BLaER1 treated with 17β-estradiol and CSF1 and Interleukin-3, amounts not matched to agents 10 nM and 100 nM (cell line): ENCODE data around the gene STX8.
A peak's percentile ranks its signal among the peaks of the same experiment; 100 is the strongest.

Experiments
- H3K27ac ChIP-seq, 11 experiments: shearing (Covaris generic); formaldehyde crosslinking; 2 replicates each; pipeline ENCODE4 v1.8.1; 2022
- H3K27me3 ChIP-seq, 11 experiments: shearing (Covaris generic); formaldehyde crosslinking; 2 replicates each; pipeline ENCODE4 v1.8.1; 2022
- H3K36me3 ChIP-seq, 11 experiments: shearing (Covaris generic); formaldehyde crosslinking; 2 replicates each; pipeline ENCODE4 v1.8.1; 2022
- H3K4me1 ChIP-seq, 10 experiments: shearing (Covaris generic); formaldehyde crosslinking; 2 replicates each; pipeline ENCODE4 v1.8.1; 2022
- H3K4me2 ChIP-seq, 11 experiments: shearing (Covaris generic); formaldehyde crosslinking; 2 replicates each; pipeline ENCODE4 v1.8.1; 2022
- H3K4me3 ChIP-seq, 10 experiments: shearing (Covaris generic); formaldehyde crosslinking; 2 replicates each; pipeline ENCODE4 v1.8.1; 2022
- H3K9ac ChIP-seq, 11 experiments: shearing (Covaris generic); formaldehyde crosslinking; 2 replicates each; pipeline ENCODE4 v1.8.1; 2022
- H3K9me3 ChIP-seq, 11 experiments: shearing (Covaris generic); formaldehyde crosslinking; replicated peaks in 1 of 11; 2 replicates each; pipeline ENCODE4 v1.8.1; 2022
- H4K20me1 ChIP-seq, 11 experiments: shearing (Covaris generic); formaldehyde crosslinking; 2 replicates each; pipeline ENCODE4 v1.8.1; 2022
- Cebpa-rat ChIP-seq, 11 experiments: shearing (Covaris generic); IDR thresholded peaks; 2 replicates each; pipeline ENCODE4 v1.8.1; 2022

STX8 gene

DNA sequence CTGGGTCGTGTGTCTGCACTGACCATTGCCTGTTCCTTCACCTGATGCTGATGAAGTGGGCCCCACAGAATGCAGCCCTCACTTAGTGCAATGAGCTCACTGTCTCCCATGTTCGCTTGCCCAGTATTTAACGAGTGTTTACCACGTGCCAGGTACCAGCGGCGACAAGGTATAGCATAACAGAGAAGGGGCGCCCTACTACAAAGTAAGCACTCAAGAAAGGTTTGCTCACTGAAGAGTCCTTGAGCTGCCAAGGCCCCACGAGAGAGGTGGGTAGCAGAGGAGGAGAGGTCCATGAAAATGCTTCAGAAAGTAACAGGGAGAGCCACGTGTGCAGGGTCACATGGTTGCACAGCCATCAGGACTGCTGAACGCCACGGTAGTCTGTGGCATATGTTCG is 324.3 kb downstream of the STX8 start:
- TF ChIP-seq Cebpa-rat (IDR thresholded peaks at IDR 0.05) = no peak
- peaks cover 0 to 6% (median 0%) of the 10 kb centered on the region in 11 experiments; a peak in 6 of 22 replicates for H3K27me3 ChIP-seq
- peak overlapping the region in 4 of 11 experiments; percentile 5 to 26 (median 19); a peak in 5 of 22 replicates for H3K4me2 ChIP-seq
- no peak overlapping the region for H3K4me3 ChIP-seq
- peaks cover 0 to 34% (median 8%) of the 10 kb centered on the region in 11 experiments; a peak in 8 of 22 replicates for H3K36me3 ChIP-seq
- no peak overlapping the region for H3K27ac ChIP-seq
- peaks cover 5 to 38% (median 12%) of the 10 kb centered on the region in 10 experiments; a peak in 18 of 20 replicates for H3K4me1 ChIP-seq
- peaks cover 4 to 45% (median 12%) of the 10 kb centered on the region in 11 experiments; a peak in 17 of 22 replicates for H4K20me1 ChIP-seq
- no peaks in the 10 kb centered on the region for H3K9me3 ChIP-seq
- H3K9ac ChIP-seq = no peak overlapping the region

DNA sequence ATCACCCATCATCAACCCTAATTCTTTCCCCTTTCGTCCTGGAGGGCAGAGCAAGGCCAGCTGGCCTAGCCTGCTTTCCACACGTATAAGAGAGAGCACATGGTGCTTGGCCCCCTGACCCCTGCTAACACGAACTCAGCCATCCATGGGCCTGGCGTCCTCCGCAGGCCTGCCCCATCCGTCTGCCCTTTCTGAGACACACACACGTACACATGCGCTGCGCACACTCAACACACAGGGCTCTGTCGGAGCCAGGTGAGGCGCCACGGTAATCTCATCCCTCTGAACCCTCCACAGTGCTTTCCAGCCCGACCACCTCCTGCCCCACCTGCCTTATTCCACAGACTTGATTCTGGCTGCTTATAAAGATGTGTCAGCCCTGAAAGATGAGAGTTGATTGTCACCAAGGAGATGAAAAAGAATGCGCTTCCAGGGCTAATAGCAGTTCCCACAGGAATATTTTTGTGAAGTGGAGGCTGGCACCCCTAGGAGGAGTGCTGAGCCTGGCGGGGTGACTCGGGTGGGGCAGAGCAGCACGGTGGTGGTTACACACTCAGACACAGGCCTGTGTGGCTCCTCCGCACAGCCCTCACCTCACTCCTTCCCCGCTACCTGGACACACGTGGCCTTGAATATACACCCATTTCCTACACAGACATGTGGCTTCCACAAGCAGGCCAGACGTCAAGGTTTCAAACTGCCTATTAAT is 326.2 kb downstream of the STX8 start:
- H3K27ac ChIP-seq = no peak overlapping the region
- TF ChIP-seq Cebpa-rat (IDR thresholded peaks at IDR 0.05) = no peak
- H3K36me3 ChIP-seq = peaks cover 0 to 34% (median 8%) of the 10 kb centered on the region in 11 experiments; a peak in 8 of 22 replicates
- peaks cover 0 to 55% (median 5%) of the 10 kb centered on the region in 11 experiments; a peak in 11 of 22 replicates for H4K20me1 ChIP-seq
- no peak overlapping the region for H3K4me3 ChIP-seq
- no peaks in the 10 kb centered on the region for H3K27me3 ChIP-seq
- no peak overlapping the region for H3K9ac ChIP-seq
- peaks cover 4 to 27% (median 7%) of the 10 kb centered on the region in 10 experiments; a peak in 12 of 20 replicates for H3K4me1 ChIP-seq
- H3K9me3 ChIP-seq = no peaks in the 10 kb centered on the region
- H3K4me2 ChIP-seq = no peak overlapping the region

DNA sequence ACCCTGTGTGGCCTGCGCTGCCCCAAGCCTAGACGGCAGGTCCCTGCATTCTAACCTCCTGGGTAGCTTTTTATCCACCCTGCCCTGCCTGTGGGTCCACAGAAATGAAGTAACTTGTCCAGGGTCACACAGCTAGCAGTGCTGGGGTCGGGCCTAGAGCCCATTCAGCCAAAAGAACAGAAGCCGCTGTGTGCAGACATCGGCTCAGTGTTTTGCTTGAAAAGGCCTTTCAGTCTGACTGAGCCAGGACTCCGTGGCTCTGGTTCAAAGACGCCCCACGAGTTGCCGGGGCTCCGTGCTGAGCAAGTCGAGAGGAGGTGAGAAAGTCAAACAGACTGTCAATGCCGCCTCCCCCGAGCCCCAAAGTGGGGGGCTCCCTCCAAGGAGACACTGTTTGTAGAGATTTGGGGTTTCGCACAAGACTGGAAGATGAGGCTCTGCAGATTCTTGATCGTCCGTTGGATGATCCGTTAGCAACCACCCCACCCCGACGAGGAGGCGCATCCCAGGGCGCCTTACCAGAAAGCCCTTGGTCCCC is 328.1 kb downstream of the STX8 start:
- Histone ChIP-seq H3K36me3 (peaks cover 0 to 34% (median 8%) of the 10 kb centered on the region in 11 experiments; a peak in 8 of 22 replicates), H3K27ac (no peak overlapping the region), H3K27me3 (no peaks in the 10 kb centered on the region), H3K9ac (no peak overlapping the region), H3K4me2 (no peak overlapping the region), H3K9me3 (no peaks in the 10 kb centered on the region), H3K4me1 (peaks cover 0 to 13% (median 6%) of the 10 kb centered on the region in 10 experiments; a peak in 8 of 20 replicates), H3K4me3 (no peak overlapping the region), H4K20me1 (peaks cover 0 to 70% (median 5%) of the 10 kb centered on the region in 11 experiments; a peak in 12 of 22 replicates)
- TF ChIP-seq Cebpa-rat (IDR thresholded peaks at IDR 0.05) = no peak

DNA sequence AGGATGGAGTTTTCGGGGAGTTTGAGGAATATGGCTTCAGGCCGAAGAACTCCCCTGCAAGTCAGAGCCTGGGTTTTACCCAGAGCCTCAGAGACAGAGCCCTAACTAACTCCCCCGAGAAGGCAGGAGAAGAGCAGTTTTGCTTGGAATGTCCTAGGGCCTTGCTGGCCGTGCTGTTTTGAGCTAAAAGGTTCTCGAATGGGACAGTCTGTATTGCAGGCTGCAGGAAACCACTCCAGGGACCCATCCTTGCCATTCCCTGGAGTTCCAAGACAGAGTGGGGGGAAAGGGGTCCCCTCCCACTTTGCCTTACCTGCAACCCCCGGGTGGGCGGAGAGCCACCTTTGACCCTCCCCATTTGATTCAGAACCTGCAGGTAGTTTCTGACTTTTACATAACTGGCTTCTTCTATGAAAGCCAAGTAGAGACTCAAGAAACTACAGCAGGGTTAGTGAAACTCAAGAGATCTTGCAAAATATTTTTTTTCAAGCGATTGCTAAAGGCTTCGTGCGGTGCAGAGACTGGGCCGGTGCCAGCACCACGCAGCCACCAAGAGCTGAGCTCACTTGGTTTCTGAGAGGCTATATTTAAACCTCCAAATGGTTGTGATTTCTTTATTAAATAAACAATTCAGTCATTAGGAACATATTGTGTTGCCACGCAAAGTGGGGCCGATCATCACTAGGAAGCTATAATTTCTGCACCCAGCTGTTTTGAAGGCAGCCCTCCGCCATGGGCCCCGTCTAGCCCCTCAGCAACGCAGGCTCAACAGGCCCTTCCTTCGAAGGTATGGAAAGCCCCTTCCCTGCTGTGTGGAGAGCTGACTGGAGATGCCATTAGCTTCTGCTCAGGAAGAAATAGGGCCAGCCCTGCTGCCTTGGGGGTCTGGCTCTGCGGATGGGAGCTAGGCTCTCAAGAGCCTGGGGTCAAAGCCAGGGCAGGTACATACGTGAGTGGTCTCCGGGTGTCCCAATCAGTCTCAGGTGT is 331.3 kb downstream of the STX8 start:
- peaks cover 0 to 24% (median 8%) of the 10 kb centered on the region in 11 experiments; a peak in 8 of 22 replicates for H3K36me3 ChIP-seq
- H3K27ac ChIP-seq = no peak overlapping the region
- H3K27me3 ChIP-seq = peaks cover 11 to 20% (median 17%) of the 10 kb centered on the region in 11 experiments
- H3K4me1 ChIP-seq = peaks cover 3 to 29% (median 18%) of the 10 kb centered on the region in 10 experiments
- no peak overlapping the region for H3K9ac ChIP-seq
- no peaks in the 10 kb centered on the region for H3K9me3 ChIP-seq
- H3K4me3 ChIP-seq = no peak overlapping the region
- H3K4me2 ChIP-seq = no peak overlapping the region
- peaks cover 0 to 81% (median 19%) of the 10 kb centered on the region in 11 experiments; a peak in 19 of 22 replicates for H4K20me1 ChIP-seq
- no peak for TF ChIP-seq Cebpa-rat (IDR thresholded peaks at IDR 0.05)

DNA sequence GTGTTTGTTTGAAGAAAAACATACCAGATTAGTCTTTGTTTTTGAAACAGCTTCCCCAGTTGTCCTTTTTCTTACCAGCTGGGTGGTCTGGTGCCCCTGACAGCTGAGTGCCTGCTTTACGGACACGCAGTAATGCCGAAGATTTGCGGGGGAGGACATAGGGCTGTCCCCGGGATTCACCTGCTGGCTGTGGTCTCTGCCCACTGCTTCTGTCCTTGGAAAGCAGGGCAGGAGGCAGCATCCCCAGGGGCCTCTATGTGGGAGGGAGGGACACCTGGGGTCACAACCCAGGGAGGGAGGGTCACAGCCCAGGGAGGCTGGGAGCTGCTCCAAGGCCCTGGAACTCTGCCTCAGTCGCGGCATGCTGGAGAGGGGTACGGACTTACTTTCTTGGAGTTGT is 332.6 kb downstream of the STX8 start:
- Histone ChIP-seq H3K4me1 (peaks cover 17 to 43% (median 31%) of the 10 kb centered on the region in 10 experiments), H3K4me2 (no peak overlapping the region), H3K27ac (no peak overlapping the region), H3K4me3 (no peak overlapping the region), H4K20me1 (peaks cover 0 to 82% (median 31%) of the 10 kb centered on the region in 11 experiments; a peak in 19 of 22 replicates), H3K9me3 (no peaks in the 10 kb centered on the region), H3K36me3 (peaks cover 0 to 11% (median 0%) of the 10 kb centered on the region in 11 experiments; a peak in 4 of 22 replicates), H3K27me3 (peaks cover 24 to 33% (median 30%) of the 10 kb centered on the region in 11 experiments), H3K9ac (no peak overlapping the region)
- TF ChIP-seq Cebpa-rat (IDR thresholded peaks at IDR 0.05) = no peak

DNA sequence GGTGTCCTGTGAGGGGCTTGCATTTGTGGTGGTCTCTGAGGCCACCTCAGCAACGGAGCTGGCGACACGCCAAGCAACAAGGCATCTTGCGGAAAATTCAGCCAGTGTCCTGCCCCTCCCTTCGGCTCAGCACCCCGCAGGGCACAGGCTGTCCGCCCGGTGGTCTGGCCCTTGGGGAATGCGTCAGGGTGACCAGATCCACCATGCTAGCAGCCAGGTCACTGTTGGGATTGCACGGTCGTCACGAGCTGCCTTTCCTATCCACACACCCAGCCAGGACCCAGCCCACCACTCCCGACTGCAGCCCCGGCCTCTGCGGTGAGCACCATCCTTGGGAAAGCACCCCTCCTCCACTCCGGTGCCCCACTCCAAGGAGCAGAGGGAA is 333.1 kb downstream of the STX8 start:
- peaks cover 29 to 38% (median 35%) of the 10 kb centered on the region in 11 experiments for H3K27me3 ChIP-seq
- H4K20me1 ChIP-seq = peaks cover 0 to 82% (median 36%) of the 10 kb centered on the region in 11 experiments; a peak in 19 of 22 replicates
- H3K27ac ChIP-seq = no peak overlapping the region
- peaks cover 0 to 6% (median 0%) of the 10 kb centered on the region in 11 experiments; a peak in 3 of 22 replicates for H3K36me3 ChIP-seq
- TF ChIP-seq Cebpa-rat (IDR thresholded peaks at IDR 0.05) = no peak
- no peak overlapping the region for H3K4me2 ChIP-seq
- no peak overlapping the region for H3K9ac ChIP-seq
- peaks cover 19 to 47% (median 36%) of the 10 kb centered on the region in 10 experiments for H3K4me1 ChIP-seq
- no peaks in the 10 kb centered on the region for H3K9me3 ChIP-seq
- H3K4me3 ChIP-seq = no peak overlapping the region

DNA sequence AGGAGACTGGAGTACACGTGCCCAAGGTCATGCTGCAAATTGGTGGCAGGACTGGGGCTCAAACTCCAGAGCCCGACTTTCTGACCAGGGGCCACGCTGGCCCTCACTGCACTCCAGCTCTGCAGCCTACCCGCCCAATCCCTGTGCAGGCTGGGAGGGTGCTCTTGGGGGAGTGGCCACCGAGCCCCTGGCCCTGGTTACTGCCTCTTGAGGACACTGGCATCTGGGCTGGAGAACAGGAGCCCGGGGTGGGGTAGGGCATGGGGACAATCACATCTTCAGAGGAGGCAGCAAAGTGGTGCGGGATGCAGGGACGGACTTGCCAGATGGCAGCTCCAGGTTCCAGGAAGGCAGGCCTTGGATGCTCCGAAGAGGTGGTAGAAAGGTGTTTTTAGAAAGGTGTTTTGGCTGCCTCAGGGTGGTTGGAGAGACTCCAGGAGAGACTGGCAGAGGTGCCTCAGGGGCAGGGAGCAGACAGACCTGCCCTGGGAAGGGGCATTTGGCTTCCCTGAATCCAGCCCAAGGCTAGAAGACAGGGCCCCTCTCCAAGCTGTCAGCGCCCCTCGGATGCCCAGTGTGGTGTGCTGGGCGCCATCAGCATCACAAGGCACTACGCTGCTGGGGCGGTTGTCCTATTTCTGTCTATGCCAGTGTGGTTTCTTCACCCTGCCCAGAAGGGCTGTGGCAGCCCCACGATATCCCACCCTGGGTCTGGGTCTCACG is 333.7 kb downstream of the STX8 start:
- H3K27ac ChIP-seq = no peak overlapping the region
- H3K4me1 ChIP-seq = peaks cover 19 to 53% (median 40%) of the 10 kb centered on the region in 10 experiments
- no peak overlapping the region for H3K9ac ChIP-seq
- H3K36me3 ChIP-seq = peaks cover 0 to under 1% (median 0%) of the 10 kb centered on the region in 11 experiments; a peak in 1 of 22 replicates
- H3K4me3 ChIP-seq = no peak overlapping the region
- H3K4me2 ChIP-seq = peak overlapping the region in 6 of 11 experiments; percentile 83 to 95 (median 92); a peak in 5 of 22 replicates
- peaks cover 0 to 82% (median 42%) of the 10 kb centered on the region in 11 experiments; a peak in 19 of 22 replicates for H4K20me1 ChIP-seq
- H3K9me3 ChIP-seq = no peaks in the 10 kb centered on the region
- no peak for TF ChIP-seq Cebpa-rat (IDR thresholded peaks at IDR 0.05)
- H3K27me3 ChIP-seq = peaks cover 35 to 44% (median 41%) of the 10 kb centered on the region in 11 experiments

DNA sequence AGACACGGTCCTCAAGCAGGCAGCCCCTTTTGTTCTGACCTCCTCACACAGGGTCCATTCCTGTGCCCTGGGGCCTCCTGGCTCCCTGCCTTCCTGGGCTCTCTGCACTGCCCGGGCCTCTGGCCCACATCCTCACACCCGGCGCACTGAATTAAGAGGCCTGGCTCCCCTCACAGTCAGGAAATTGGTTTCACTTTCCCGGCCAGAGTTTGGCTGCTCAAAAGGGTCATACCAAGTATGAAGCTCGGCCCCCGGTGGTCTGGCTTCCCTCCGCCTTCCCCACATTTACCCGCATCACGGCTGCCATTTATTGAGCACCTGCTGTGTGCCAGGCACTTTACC is 334.3 kb downstream of the STX8 start:
- Histone ChIP-seq H3K27me3 (peaks cover 41 to 50% (median 47%) of the 10 kb centered on the region in 11 experiments), H3K4me1 (peaks cover 19 to 57% (median 41%) of the 10 kb centered on the region in 10 experiments), H3K9ac (peak overlapping the region in 1 of 11 experiments; percentile 34; a peak in 2 of 22 replicates), H3K36me3 (no peaks in the 10 kb centered on the region), H3K4me3 (no peak overlapping the region), H3K27ac (no peak overlapping the region), H4K20me1 (peaks cover 0 to 88% (median 48%) of the 10 kb centered on the region in 11 experiments; a peak in 19 of 22 replicates), H3K4me2 (peak overlapping the region in 9 of 11 experiments; percentile 81 to 95 (median 89); a peak in 16 of 22 replicates), H3K9me3 (no peaks in the 10 kb centered on the region)
- no peak for TF ChIP-seq Cebpa-rat (IDR thresholded peaks at IDR 0.05)
